ENCODE results near the gene ALOX12B. TPM values are rescaled to one million over a fixed set of nuclear protein-coding genes. Genes with fewer than 3 reads are reported as not detected.

ALOX12B gene
- total RNA-seq, 1 donor from 2014 or later: not detected

DNA sequence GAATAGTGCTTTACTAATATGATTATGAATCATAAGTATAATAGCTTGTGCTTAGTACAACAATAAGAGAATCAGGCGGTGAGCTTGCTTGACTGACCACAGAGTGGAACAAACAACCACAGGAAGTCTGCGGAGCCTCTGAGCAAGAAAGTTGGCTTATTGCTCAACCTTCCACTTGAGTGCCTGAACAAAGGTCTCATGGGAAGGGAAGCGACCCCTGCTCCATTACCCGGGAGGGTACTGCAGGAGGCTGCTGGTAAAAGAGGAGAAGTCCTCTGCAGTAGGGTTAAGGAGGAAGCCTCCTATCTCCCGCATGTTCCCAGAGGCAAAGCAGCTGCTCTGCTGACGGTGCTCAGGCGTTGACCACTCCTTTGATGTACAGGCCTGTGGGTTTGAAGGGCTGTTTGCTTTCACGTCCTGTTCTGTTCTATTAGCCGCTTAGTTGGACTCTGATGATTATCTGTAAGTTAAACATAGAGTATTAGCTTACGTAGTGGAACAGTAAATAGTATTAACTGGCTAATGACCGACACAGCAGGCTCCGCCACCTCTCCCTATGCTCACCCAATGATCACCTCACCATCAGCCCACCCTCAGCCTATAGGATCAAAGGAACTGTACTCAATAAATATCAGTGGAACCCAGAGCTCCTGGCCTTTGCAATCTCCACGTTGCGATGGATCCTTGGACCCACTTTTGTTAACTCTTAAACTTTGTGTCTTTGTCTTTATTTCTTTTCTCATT, 31.1 kb downstream of the ALOX12B start:
- H3K4me1 Mint-ChIP-seq (ENCODE audit: unreplicated experiment): peaks cover 14% of the 10 kb centered on the region
- TF ChIP-seq, protein P1, sequence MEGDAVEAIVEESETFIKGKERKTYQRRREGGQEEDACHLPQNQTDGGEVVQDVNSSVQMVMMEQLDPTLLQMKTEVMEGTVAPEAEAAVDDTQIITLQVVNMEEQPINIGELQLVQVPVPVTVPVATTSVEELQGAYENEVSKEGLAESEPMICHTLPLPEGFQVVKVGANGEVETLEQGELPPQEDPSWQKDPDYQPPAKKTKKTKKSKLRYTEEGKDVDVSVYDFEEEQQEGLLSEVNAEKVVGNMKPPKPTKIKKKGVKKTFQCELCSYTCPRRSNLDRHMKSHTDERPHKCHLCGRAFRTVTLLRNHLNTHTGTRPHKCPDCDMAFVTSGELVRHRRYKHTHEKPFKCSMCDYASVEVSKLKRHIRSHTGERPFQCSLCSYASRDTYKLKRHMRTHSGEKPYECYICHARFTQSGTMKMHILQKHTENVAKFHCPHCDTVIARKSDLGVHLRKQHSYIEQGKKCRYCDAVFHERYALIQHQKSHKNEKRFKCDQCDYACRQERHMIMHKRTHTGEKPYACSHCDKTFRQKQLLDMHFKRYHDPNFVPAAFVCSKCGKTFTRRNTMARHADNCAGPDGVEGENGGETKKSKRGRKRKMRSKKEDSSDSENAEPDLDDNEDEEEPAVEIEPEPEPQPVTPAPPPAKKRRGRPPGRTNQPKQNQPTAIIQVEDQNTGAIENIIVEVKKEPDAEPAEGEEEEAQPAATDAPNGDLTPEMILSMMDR (conservative IDR thresholded peaks at IDR 0.05): no peak
- H3K4me3 Mint-ChIP-seq: peak overlapping the region; percentile 35
- H3K36me3 Mint-ChIP-seq: no peaks in the 10 kb centered on the region
- no peak for DNase-seq (ENCODE audit: extremely low spot score, unreplicated experiment)
- H3K27ac Mint-ChIP-seq: peak overlapping the region; percentile 27
- H3K9me3 Mint-ChIP-seq: no peaks in the 10 kb centered on the region
- H3K27me3 Mint-ChIP-seq: peaks cover 63% of the 10 kb centered on the region

DNA sequence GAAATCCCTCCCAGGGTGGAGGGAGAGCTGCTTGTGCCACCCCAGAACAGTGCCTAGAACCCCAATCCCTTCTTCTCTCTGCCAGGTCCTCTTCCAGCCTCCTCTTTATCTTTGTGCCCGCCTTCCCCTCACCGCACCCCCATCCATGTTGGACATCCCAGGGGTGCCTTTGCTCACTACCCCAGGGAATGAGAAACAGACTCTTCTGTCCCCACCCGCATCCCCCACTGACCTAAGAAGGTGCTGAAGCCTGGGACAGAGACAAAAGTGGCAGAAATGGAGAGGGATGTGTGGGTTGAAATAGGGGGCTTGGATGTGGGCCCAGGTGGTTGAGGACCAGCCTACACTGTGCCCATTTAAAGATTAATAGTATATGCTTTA, 31.7 kb downstream of the ALOX12B start:
- Mint-ChIP-seq H3K4me1 (ENCODE audit: unreplicated experiment) (peaks cover 14% of the 10 kb centered on the region), H3K27me3 (peaks cover 59% of the 10 kb centered on the region), H3K27ac (no peak overlapping the region), H3K4me3 (no peak overlapping the region), H3K36me3 (no peaks in the 10 kb centered on the region), H3K9me3 (no peaks in the 10 kb centered on the region)
- TF ChIP-seq, protein P1 (conservative IDR thresholded peaks at IDR 0.05): no peak
- DNase-seq (ENCODE audit: extremely low spot score, unreplicated experiment): no peak

DNA sequence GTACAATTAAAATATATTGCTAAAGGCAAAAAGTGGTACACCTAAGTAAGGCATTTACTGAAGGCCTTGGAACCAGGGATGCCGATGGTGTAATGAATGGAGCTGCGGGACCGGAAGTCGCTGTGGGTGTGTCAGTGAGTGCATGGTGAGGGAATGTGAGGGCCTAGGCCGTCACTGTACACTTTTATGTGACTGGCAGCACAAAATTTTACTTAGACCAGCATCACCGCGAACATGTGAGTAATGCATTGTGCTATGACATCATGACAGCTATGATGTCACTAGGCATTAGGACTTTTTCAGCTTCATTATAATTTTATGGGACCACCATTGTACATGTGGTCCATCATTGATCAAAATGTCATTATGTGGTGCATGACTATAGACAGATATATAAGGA, 33.9 kb downstream of the ALOX12B start:
- TF ChIP-seq, protein P1 (conservative IDR thresholded peaks at IDR 0.05): no peak
- H3K27ac Mint-ChIP-seq: no peak overlapping the region
- no peak for DNase-seq (ENCODE audit: extremely low spot score, unreplicated experiment)
- H3K4me3 Mint-ChIP-seq: no peak overlapping the region
- H3K27me3 Mint-ChIP-seq: peaks cover 48% of the 10 kb centered on the region
- no peaks in the 10 kb centered on the region for H3K9me3 Mint-ChIP-seq
- peaks cover 10% of the 10 kb centered on the region for H3K4me1 Mint-ChIP-seq (ENCODE audit: unreplicated experiment)
- H3K36me3 Mint-ChIP-seq: no peaks in the 10 kb centered on the region

DNA sequence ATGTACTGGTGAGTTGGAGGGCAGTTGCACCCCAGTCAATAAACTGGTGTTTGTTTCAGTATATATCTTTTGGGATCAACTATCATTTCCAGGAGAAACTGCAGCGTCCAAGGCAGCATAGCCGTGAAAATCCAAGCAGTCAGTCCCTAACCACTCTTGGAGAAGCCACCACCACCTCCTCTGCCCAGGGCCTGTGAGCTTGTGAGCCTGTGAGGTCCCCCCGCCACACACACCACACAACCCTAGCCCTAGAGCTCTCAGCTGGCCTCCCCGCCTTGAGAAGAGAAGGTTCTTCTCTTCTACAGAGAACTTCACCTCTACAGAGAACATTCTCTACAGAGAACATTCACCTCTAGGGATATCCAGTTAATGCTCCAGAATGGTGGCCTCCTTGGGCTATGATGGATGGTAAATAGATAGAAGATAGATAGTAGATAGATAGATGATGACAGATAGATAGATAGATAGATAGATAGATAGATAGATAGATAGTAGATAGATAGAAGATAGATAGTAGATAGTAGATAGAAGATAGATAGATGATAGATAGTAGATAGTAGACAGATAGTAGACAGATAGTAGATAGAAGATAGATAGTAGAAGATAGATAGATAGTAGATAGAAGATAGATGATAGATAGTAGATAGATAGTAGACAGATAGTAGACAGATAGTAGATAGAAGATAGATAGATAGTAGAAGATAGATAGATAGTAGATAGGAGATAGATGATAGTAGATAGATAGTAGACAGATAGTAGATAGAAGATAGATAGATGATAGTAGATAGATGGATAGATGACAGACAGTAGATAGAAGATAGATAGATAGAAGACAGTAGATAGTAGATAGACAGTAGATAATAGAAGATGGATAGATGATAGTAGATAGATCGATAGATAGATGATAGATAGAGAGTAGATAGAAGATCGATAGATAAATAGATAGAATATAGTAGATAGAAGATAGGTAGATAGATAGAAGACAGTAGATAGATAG, 35.0 kb downstream of the ALOX12B start:
- peaks cover 44% of the 10 kb centered on the region for H3K27me3 Mint-ChIP-seq
- TF ChIP-seq, protein P1 (conservative IDR thresholded peaks at IDR 0.05): no peak

DNA sequence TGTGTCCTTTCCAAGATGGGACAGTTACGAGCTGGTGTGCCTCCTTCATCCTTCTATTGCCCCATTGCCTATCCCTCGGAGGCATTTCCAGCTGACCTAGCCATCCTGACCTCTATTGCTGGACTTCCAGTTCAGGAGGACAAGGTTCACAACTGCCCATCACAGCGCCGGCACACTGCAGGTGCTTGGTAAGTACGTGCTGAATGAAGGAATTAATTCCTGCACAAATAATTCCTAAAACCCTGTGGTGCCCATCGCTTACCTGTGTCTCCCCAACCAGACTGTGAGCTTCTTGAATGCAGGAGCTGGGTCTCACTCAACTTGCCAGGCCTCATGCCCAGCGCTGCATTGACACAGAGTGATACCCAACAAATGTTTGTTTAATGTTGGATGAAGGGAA, 35.7 kb downstream of the ALOX12B start:
- Mint-ChIP-seq H3K9me3 (no peaks in the 10 kb centered on the region), H3K27me3 (peaks cover 41% of the 10 kb centered on the region), H3K27ac (no peak overlapping the region), H3K4me1 (ENCODE audit: unreplicated experiment) (peaks cover 5% of the 10 kb centered on the region), H3K4me3 (no peak overlapping the region), H3K36me3 (no peaks in the 10 kb centered on the region)
- no peak for DNase-seq (ENCODE audit: extremely low spot score, unreplicated experiment)
- TF ChIP-seq, protein P1 (conservative IDR thresholded peaks at IDR 0.05): no peak

More for the DNA sequence above, 35.0 kb downstream of the ALOX12B start:
- Mint-ChIP-seq H3K36me3 (no peaks in the 10 kb centered on the region), H3K4me1 (ENCODE audit: unreplicated experiment) (peaks cover 9% of the 10 kb centered on the region), H3K4me3 (no peak overlapping the region), H3K9me3 (no peaks in the 10 kb centered on the region), H3K27ac (no peak overlapping the region)
- no peak for DNase-seq (ENCODE audit: extremely low spot score, unreplicated experiment)

Measured in type B pancreatic cell (in vitro differentiated cells).